ENCODE results near the gene CDC16.

The CDC16 gene

DNA sequence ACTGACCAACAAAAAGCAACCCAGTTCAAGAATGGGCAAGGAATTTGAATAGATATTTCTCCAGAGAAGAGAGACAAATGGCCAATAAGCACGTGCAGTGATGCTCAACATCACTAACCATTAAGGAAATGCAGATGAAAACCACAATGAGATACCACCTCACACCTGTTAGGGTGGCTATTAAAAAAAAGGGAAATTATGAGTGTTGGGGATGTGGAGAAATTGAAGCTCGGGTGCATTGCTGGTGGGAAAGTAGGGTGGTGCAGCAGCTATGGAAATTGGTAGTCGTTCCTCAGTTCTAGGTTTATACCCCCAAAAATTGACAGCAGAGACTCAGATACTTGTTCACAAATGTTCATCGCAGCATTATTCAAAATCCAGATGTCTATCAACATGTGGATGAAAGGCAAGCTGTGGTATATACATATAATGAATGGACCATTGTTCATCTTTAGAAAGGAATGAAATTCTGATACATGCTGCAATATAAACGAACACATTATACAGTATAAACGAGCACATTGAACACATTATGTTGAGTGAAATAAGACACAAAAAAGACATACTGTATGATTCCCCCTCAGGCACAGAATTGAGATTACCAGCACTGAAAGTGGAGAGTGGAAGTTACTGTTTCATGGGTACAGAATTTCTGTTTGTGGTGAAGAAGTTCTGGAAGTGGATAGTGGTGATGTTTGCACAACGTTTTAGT lies 80.5 kb downstream of the CDC16 start:
- H3K9me3 Mint-ChIP-seq = no peaks in the 10 kb centered on the region
- peaks cover 57% of the 10 kb centered on the region for H3K36me3 Mint-ChIP-seq
- peak overlapping the region; percentile 96 for H3K27ac Mint-ChIP-seq
- H3K4me1 Mint-ChIP-seq = peaks cover 35% of the 10 kb centered on the region
- H3K4me3 Mint-ChIP-seq = peak overlapping the region; percentile 82
- ATAC-seq (no peak), DNase-seq (ENCODE audit: low spot score in 2 of 2) (no peak)

DNA sequence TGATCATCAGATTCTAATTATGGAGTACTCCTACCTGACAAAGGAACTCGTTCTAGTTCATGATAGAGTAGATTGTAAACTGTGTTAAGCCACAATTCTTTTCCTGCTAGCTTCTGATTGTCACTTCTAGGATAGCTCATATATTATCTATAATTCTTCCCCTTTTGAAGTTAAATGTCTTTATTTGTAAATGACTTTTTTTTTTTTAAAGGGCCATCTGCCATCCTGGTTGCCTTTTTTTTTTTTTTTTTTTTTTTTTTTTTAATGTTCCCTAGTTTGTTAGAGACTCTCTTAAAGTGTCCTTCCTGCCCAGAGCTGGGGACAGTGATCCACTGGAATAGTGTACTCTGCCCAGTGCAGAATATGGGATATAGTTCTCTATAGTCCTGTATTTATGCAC lies 83.9 kb downstream of the CDC16 start:
- no peak overlapping the region for H3K4me3 Mint-ChIP-seq
- peaks cover 85% of the 10 kb centered on the region for H3K36me3 Mint-ChIP-seq
- no peak for DNase-seq (ENCODE audit: low spot score in 2 of 2)
- H3K9me3 Mint-ChIP-seq = no peaks in the 10 kb centered on the region
- ATAC-seq = no peak
- peak overlapping the region; percentile 60 for H3K27ac Mint-ChIP-seq
- peaks cover 31% of the 10 kb centered on the region for H3K4me1 Mint-ChIP-seq

DNA sequence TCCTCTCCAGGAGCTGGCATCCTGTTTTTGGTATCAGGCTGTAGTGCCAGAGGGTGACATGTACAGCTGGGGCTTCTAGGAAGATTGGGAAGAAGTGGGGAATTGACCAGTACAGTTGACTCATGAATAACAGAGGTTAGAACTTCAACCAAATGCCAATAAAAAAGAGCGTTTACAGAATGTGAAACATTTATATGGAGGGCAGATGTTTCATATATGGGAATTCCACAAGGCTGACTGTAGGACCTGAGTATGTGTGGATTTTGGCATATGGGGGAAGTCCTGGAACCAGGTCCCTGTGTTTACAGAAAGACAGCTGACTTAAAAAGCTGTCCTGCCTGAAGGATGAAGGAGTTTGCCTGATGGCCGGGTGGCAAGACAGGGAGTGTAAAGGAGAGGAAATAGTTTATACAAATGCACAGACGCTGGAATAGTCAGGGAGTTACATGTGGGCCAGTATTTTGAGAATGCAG lies 84.8 kb downstream of the CDC16 start:
- Mint-ChIP-seq H3K27ac (peak overlapping the region; percentile 60), H3K36me3 (peaks cover 89% of the 10 kb centered on the region), H3K9me3 (no peaks in the 10 kb centered on the region), H3K4me3 (no peak overlapping the region), H3K4me1 (peaks cover 34% of the 10 kb centered on the region)
- no peak for DNase-seq (ENCODE audit: low spot score in 2 of 2)
- no peak for ATAC-seq

DNA sequence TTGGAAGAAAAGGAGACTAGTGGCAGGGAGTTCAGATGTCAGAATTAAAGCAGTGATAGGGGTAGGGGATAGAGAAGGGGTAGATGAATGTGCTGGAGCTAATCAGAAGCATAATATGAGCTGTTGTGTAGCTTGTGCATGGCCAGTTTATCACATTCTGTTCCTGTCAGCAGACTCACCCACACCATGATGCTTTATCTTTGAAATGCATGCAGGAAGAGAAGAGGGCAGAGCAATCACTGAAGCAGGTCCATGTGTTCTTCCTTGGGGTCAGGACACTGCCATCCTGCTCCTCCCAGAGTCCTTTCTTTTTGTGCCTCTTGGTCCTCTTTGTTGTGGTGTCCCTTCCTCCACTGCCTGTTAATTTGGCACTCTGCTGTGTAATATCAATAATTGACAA lies 85.4 kb downstream of the CDC16 start:
- Mint-ChIP-seq H3K27ac (peak overlapping the region; percentile 60), H3K4me3 (no peak overlapping the region), H3K9me3 (no peaks in the 10 kb centered on the region), H3K4me1 (peaks cover 36% of the 10 kb centered on the region), H3K36me3 (peaks cover 90% of the 10 kb centered on the region)
- no peak for ATAC-seq
- DNase-seq (ENCODE audit: low spot score in 2 of 2) = no peak

DNA sequence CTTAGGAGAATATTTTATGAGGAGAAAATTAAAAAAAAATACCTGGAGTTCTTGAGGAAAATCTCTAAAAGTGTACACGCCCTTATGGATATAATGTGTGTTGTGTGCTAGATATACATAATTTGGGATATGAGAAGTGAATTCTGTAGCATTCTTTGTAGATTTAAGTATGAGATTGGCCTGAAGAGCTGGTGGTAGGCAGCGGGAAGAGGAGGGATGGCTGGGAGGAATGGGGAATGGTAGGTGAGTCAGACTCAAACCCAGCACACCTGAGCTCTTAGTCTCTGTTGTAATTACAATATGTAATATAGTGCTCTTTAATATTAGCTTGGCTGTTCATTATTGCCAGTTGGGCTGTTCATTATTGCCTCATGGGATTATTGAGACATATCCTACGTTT lies 86.6 kb downstream of the CDC16 start:
- Mint-ChIP-seq H3K4me3 (no peak overlapping the region), H3K27ac (no peak overlapping the region), H3K4me1 (peaks cover 38% of the 10 kb centered on the region), H3K9me3 (no peaks in the 10 kb centered on the region), H3K36me3 (peaks cover 96% of the 10 kb centered on the region)
- DNase-seq (ENCODE audit: low spot score in 2 of 2) (no peak), ATAC-seq (no peak)

All from stimulated activated effector memory CD8-positive, alpha-beta T cell treated with anti-CD3 and anti-CD28 coated beads, Interleukin-12 subunit alpha, Interleukin-12 subunit beta, amount 100 ng/mL, for 72 hours (primary cell).